A549 treated with dexamethasone at 1 μM for 4 hours (cell line): ENCODE results near the gene ZBTB33. TPM values are rescaled to one million over a fixed set of nuclear protein-coding genes. Genes with fewer than 3 reads are reported as not detected.

ENCODE experiments used
- total RNA-seq: library from RNA; stranded (reverse); fragments of 200-300 nt; extraction: Qiagen RNA extraction; gene quantifications from 5 replicates; pipeline ENCODE4 v1.2.3, GENCODE V29; 2022

ZBTB33 gene
- 9.0 to 14.5 TPM (median 12.3 TPM) in 5 replicates for total RNA-seq

GRCh38 chrX:120250522-120251271 lies at the start of gene ZBTB33:
ZBTB33 (plus strand) TSS chrX:120250812; CDS start chrX:120253416, 2,604 bp downstream.

Other genes starting within 250 kb of the ZBTB33 start
- not detected in 5 replicates for gene RHOXF2B, start 173.1 kb upstream of the ZBTB33 start, total RNA-seq
- gene RHOXF1, start 134.9 kb upstream of the ZBTB33 start, total RNA-seq, result not detected in 5 replicates
- gene RHOXF2, start 92.2 kb upstream of the ZBTB33 start, total RNA-seq, result not detected in 5 replicates
- gene TMEM255A, start 60.6 kb downstream of the ZBTB33 start, total RNA-seq, result 0.33 to 1.1 TPM (median 0.61 TPM) in 5 replicates
- gene ATP1B4, start 111.3 kb downstream of the ZBTB33 start, total RNA-seq, result 0.02 to 0.05 TPM in 2 of 5 replicates, not detected in the others
- gene LAMP2, start 218.5 kb downstream of the ZBTB33 start, total RNA-seq, result 82.1 to 113 TPM (median 101 TPM) in 5 replicates